CD4-positive, alpha-beta T cell treated with Interleukin-15 for 4 hours (primary cell): ENCODE data around the gene SLC26A1.
"Not testable (repeated sequence)": the region's sequence is repeated elsewhere in the genome, so short reads cannot be mapped to it uniquely, and the experiment has no call there.

Experiments
- DNase-seq: peaks from one replicate; pipeline ENCODE4 v3.0.0-alpha.2; 2020; ENCODE audit warnings: low spot score

Gene SLC26A1

DNA sequence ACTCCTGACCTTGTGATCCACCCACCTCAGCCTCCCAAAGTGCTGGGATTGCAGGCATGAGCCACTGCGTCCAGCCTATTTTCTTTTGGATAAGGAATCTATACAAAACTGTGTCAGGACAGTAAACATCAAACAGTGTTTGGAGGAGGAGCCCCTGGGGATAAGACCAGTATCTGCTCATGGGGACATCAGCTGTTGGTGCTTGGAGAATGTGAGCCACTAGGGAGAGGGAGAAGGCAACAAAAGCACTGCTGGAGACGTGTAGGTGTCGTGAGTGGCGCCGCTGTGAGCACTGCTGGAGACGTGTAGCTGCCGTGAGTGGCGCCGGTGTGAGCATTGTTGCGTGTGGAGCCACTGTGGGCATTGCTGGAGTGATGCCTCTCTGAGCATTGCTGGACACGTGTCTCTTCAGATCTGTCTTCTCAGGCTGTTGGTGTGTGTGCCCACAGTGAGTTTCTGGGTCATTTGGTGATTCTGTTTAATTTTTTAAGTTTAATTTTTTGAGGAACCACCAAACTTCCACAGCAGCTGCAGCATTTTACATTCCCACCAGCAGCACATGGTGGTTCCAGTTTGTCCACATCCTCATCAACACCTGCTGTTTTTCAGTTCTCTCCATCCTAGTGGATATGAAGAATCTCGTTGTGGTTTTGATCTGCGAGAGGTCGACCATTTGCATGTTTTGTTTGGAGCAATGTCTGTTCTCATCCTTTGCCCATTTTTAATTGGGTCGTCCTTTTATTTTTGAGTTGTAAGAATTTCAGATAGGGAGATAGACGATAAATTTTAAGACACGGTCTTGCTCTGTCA lies 38.8 kb downstream of the SLC26A1 start:
- no peak for DNase-seq

DNA sequence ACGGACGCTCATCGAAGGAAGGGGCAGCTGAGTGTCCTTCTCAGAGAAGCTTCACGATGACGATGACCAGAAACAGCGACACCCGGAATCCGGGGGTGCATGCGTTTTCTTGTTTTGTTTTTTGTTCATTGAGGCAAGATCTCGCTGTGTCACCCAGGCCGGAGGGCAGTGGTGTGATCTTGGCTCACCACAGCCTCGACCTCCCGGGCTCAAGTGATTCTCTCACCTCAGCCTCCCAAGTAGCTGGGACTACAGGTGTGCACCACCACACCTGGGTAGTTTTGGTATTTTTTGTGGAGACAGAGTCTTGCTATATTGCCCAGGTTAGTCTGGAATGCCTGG lies 39.7 kb downstream of the SLC26A1 start:
- no peak for DNase-seq

DNA sequence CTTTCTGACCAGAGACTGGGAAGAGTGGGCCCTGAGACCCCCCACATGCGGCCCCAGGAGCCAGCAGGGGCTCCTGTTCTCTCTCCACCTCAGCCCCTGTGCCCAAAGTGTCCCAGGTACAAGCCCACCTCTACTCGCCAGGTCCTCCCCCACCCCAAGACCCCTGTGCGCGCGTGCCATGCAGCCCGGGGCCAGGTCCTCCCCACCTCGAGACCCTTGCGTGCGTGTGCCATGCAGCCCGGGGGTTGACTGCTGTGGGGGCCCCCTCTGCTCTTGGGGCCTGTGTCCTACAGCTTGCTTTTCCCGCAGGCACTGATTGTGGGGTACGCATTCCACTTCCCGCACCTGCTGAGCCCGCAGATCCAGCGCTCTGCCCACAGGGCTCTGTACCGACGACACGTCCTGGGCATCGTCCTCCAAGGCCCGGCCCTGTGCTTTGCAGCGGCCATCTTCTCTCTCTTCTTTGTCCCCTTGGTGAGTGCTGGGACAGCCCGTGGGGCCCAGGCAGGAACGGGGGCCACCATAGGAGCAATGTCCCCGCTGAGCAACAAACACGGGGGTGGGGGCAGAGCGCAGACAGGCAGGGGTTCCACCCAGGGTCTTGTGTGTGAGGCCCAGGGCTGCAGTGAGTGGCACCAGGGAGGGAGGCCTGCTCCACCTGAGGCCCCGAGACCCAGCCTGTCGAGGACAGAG lies 40.2 kb downstream of the SLC26A1 start:
- DNase-seq, result no peak

DNA sequence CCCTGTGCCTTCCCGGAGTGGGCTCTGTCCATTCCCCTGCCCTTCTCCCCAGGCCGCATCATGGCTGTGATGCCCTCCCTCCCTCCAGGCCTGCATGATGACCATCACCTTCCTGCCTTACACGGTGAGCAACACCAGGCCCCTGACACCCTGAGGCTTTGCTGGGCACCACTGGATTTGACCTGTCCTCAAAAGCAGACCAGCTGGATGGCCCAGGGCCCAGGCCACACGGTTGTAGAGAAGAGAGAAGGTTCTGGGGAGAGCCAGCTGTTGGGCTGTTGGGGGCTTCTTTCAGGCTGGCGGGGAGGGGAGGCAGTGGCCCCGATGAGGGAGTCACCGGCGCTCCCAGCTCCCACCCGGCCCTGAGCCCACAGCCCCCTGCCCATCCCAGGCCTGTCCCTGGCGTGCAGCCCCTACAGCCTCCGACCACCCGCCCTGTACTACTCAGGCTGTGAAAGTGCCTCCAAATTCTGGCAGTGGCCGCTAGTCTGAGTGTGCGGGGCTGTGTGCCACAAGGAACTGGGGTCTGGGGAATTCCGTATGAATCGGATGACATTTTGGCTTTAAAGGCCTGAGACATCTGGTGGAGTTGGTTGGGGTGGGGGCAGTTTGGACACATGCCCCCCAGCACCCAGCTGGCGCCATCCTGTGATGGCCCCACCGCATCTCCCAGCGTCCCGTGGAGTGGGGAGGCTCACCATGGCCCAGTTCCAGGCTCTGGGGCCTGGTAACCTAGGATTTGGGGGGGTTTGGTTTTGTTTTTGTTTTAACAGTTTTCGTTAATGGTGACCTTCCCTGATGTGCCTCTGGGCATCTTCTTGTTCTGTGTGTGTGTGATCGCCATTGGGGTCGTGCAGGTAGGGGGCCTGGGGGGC lies 41.4 kb downstream of the SLC26A1 start:
- no peak for DNase-seq

DNA sequence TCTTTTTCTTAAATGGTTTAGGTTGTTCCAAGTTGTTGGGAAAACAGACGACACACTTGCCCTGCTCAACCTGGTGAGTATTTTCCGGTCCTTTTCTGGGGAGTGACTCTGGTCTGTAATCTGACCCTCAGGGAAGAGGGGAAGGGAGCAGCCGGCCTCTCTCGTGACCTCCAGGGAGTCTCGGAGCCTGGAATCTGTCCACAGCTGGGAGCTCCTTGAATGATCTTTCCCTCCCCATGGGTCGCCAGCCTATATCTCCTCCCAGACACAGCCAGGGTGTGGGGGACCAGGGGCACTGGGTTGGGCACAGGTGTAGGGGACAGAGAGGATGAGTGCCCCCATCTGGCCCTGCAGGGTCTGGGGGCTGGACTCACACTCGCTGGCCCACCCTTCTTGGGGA lies 42.0 kb downstream of the SLC26A1 start:
- no peak for DNase-seq

DNA sequence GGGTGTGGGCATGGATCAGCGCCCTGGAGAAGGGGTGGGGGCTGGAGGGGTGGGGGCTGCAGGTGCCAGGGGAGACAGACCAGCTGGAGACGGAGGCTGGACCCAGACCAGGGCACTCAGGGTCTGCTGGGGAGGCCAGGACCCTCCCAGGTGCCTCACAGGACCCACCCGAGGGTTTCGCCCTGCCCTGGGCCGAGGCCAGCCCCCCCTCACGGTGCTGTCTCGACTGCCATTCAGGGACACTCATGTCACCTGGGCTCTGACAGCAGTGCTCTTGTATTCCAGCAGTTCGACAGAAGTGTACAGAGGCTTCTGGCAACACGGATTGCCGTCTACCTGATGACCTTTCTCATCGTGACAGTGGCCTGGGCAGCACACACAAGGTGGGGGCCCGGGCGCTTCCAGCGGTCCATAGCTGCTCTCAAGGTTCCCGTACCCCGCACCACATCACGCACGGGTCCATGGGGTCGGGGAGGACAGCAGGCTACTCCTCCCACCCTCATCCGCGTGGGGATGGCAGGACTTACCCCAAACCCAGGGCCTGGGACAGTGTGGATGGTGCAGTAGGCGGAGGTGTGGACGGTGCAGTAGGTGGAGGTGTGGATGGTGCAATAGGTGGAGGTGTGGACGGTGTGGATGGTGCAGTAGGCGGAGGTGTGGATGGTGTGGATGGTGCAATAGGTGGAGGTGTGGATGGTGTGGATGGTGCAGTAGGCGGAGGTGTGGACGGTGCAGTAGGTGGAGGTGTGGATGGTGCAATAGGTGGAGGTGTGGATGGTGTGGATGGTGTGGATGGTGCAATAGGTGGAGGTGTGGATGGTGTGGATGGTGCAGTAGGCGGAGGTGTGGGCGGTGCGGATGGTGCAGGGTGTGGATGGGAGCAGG lies 42.8 kb downstream of the SLC26A1 start:
- no peak for DNase-seq

DNA sequence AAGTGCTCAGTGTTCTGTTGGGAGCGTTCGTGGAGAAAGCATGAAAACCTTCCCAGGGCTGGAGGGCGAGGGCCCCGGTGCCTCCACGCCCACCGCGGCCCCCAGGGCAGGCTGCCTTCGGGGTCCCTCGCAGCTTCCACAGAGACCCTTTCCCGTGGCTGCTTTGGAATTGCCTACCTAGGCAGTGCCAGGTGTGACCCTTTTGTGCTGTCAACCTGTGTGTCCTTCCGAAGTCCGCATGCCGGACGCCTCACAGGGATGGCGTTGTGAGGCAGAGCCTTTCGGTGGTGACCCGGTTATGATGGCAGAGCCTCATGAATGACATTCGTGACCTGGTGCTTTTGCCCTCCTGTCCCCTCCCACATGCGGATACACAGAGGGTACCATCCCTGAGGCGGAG lies 43.5 kb downstream of the SLC26A1 start:
- DNase-seq, result no peak

DNA sequence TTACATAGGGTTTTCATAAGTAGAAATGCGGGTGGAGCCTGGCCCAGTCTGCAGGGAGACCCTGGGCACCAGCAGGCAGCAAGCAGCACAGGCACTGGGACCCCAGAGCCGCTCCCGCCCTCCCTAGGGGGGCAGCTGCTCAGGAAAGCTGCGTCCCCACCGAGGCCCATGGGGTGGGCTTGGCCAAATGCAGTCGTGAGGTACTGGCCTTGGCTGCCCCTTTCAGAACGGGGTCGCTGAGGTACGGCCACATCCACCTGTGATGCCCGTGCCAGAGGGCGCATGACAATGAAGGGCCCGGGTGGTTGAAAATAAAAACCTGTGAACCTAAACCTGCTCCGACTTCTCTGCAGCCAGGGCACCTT lies 44.3 kb downstream of the SLC26A1 start:
- no peak for DNase-seq

DNA sequence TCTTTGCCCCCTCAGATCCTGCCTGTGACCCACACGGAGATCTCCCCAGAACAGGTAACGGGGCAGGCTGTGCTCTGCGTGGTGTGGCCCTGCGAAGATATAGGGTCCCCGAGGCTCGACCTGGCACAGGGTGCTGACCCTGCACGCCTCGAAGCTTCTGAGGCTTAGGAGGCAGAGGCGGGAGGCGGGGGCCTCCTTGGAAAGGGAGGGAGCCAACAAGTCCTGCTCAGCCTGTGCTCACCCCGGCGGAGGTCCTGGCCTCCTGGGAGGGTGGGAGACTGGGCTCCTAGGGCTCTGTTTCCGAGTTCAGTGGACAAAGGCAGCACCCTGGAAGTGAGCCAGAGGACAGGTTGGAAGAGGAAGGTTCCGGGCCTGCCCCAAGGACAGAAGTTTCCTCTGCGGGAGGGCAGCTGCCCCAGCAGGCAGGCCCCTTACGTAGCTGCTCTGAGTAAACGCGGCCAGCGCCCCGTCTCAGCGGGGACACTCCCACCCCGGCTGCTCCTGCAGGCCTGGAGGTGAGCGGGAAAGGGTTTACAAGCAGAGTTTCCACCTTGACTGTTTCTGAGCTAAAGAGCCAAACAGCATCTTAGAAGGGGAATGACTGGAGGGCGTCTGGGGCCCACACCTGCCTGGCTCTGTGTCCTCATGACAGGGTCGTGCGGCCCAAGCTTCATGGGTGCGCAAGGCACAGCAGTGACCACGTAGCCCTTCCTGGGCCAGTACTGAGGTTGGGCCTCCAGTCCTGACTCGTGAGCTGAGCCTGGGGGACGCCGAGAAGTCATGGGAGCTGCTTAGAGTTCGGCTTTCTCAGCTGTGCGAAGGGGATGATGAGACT lies 44.9 kb downstream of the SLC26A1 start:
- DNase-seq, result no peak

DNA sequence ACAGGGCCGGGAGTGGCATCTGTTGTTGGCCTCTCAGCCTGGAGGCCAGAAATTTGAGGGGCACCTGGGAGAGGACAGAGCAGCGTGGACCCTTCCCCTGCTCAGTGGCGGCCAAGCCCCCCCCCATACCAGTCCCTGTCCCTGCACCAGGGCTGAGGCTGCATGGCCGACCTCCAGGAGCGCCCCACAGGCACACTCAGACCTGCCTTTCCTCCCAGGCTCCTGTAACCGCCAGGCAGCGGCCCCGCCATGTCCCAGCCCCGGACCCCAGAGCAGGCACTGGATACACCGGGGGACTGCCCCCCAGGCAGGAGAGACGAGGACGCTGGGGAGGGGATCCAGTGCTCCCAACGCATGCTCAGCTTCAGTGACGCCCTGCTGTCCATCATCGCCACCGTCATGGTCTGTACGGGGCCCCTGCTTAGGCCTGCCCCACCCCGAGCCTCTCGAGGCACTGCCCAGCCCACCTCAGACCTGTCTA lies 45.7 kb downstream of the SLC26A1 start:
- DNase-seq, result no peak

DNA sequence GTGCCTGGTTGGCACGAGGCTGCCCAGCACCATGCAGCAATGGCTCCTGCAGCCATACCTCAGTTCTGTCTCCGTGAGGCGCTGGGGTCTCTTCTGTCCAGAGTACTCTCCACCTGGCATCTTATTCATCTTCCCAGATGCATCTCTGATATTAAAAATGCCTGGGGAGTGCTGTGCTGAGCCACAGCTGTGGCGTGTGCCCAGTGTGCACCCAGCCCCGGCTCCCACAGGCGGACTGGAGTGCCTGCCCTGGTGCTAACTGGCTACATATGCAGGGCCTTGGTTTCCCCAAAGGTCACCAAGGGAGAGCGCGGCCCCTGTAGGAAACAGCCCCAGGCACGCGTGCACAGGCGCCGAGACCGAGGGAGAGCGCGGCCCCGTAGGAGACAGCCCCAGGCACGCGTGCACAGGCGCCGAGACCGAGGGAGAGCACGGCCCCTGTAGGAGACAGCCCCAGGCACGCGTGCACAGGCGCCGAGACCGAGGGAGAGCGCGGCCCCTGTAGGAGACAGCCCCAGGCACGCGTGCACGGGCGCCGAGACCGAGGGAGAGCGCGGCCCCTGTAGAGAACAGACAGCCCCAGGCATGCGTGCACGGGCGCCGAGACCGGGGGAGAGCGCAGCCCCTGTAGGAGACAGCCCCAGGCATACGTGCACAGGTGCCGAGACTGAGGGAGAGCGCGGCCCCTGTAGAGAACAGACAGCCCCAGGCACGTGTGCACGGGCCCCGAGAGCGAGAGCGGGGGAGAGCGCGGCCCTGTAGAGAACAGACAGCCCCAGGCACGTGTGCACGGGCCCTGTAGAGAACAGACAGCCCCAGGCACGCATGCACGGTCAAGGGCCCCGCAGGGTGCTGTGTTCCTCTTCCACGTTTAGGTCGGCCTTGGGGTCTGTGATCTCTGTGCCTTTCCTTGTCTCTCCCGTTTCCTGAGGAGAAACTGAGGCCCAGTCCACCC lies 46.4 kb downstream of the SLC26A1 start:
- DNase-seq, result no peak

DNA sequence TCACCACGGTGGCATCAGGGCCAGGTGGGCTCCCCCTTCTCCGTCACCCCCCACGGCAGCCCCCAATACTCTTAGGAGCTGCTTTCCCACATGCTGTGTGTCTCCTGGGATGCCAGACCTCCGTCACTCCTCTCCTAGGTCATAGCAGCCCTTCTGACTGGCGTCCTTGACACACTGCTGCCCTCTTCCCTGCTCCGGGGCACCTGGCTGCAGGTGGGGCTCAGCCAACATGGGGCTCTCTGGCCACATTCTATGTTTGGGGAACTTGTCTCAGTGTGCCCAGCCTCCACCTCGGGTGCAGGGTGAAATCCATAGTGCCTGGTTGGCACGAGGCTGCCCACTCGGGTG lies 47.1 kb downstream of the SLC26A1 start:
- DNase-seq, result no peak

DNA sequence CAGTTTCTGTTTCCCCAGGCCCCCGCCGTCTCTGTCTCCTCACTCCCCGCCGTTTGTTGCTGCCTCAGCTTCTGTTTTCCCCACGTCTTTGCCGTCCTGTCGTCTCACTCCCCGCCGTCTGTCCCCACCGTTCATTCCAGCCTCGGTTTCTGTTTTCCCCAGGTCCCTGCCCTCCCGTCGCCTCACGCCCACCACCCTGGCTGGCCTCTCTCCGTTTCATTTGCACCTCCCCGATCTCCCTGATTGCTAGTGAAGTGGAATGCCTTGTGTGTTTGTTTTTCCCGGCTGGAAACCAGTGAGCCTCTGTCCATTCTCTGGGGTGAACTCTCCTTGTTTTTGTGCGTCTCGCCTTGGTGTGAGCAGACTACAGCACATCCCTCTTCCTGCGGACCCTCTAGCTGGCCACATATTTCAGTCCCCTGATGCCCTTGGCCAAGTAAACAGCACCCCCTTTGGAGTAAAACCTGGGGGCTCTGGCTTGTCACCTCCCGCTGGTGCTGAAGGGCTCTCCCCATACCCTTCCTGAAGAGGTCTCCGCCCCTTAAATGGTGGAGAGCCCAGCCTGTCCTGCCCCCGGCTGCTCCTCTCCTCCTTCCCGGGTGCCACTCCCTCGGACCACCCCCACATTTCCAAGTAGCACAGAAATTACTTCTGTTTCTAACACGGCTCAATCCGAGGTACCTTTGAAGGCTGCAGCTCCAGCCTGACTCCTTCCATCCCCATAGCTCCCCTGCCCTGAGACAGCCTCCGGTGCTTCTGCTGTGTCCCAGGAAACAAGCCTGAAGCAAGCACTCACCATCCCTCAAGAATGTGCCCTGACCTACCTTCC lies 47.7 kb downstream of the SLC26A1 start:
- no peak for DNase-seq

DNA sequence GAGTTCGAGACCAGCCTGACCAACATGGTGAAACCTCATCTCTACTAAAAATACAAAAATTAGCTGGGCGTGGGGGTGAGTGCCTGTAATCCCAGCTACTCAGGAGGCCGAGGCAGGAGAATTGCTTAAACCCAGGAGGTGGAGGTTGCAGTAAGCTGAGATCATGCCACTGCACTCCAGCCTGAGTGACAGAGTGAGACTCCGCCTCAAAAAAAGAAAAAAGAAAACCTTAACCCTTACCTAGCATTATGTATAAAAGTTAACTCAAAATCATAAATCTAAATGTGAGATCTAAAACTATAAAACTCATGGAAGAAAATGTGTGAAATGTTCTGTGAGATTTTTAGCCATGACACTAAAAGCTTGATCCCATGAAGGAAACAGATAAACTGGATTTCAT lies 53.7 kb downstream of the SLC26A1 start:
- not testable (repeated sequence) for DNase-seq
